Ramos (cell line): ENCODE data around the gene HVCN1.
"Not testable (repeated sequence)": the region's sequence is repeated elsewhere in the genome, so short reads cannot be mapped to it uniquely, and the experiment has no call there.

ENCODE experiments used
- in situ Hi-C: fragments of 300-500 bp; cut with MboI; formaldehyde crosslinking; loops from one replicate; pipeline ENCODE4 v1.14.3; 2022; ENCODE audit warnings: low sequenced_read_pairs; ENCODE audit not compliant: unreplicated experiment

The HVCN1 gene

GRCh38 chr12:110670161-110670701, 18.7 kb downstream of the HVCN1 start:
- in situ Hi-C loops: no loop called here

GRCh38 chr12:110669193-110669502, 19.8 kb downstream of the HVCN1 start:
- in situ Hi-C loops: no loop called here

GRCh38 chr12:110668480-110669192, 20.3 kb downstream of the HVCN1 start:
- in situ Hi-C loops: no loop called here

DNA sequence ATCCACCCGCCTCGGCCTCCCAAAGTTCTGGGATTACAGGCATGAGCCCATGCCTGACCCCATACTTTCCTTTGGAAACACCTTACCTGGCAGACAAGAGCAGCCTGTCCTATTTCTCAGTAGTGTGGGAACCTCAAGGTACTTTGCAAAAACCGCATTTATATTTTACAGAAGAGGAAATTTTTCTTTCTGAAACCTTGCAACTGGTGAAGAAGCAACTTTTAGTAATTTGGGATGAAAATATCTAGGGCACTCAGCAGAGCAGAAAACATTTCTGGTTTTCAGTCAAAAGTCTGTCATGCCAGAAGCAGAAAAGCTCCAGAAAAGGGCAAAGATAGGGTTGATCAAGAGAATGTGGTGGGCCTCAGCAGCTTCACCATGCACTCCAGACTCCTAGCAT, 21.2 kb downstream of the HVCN1 start:
- in situ Hi-C loops: no loop called here

DNA sequence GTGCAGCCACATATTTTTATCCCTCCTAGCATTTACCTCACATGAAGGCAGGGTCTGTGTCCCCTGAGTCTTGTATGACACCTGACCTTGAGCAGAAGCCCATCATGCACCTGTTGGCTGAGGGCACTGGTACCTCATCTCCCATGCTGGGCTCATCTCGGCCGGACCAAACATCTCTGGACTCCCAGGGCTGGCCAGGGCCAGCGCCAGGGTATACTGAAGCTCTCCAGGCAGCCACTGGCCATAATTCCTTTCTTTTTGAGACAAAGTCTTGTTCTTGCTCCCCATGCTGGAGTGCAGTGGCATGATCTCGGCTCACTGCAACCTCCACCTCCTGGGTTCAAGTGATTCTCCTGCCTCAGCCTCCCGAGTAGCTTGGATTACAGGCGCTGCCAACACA, 22.0 kb downstream of the HVCN1 start:
- in situ Hi-C loops: no loop called here

GRCh38 chr12:110661337-110661972, 27.5 kb downstream of the HVCN1 start:
- in situ Hi-C loops: no loop called here

DNA sequence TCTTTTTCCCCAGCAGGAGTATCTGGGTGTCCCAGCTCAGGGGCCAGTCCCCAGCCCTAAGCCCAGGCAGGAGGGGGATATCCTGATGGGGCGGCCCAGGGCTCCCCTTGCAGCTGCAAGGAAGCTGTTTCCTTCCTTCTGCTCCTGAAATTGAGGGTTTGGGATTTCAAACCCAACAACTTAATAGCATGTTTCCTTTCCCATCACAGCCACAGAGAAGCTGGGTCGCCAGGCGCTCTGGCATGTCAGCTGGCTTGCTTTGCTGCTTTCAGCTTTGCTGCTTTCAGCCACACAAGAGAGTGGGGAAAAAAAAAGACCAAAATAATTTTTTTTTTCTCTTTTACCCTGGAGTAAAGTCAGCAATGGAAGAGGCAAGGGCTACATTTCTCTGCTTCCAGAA, 30.0 kb downstream of the HVCN1 start:
- in situ Hi-C loops: no loop called here

DNA sequence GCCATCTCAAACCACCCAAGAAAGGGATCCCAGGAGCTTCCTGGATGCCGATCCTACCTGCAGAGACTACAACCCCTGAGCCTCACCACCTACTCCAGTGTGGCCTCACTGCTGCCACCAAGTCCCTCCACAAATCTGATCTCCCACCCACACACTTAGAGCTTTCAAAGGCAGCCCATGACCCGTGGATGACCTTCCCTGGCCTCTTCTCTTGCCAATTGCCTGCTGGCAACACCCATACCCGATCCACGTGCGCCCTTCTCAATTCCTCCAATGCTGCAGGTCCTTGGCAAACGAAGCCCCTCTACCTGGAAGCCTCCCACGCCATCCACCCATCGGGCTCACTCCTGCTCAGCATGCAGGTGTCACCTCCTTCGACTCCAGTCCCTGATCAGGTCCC, 30.7 kb downstream of the HVCN1 start:
- in situ Hi-C loops: no loop called here

- in situ Hi-C loops: no loop called here
Observed at GRCh38 chr12:110657747-110658146, 31.2 kb downstream of the HVCN1 start.

- in situ Hi-C loops: no loop called here
Observed at GRCh38 chr12:110656071-110656655, 32.8 kb downstream of the HVCN1 start.

DNA sequence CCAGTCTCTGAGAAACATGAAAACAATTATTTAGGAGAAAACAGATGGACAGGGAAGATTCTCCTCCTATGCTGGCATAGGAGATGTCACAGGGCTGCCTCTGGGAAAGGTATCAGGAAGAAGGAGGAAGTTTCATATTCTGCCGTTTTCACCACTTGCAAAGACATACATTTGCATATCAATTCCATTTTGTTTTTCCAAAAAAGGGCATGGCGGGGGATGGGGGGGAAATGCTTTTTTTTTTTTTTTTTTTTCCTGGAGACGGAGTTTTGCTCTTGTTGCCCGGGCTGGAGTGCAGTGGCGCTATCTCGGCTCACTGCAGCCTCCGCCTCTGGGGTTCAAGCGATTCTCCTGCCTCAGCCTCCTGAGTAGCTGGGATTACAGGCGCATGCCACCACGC, 34.7 kb downstream of the HVCN1 start:
- in situ Hi-C loops: not testable (repeated sequence)

GRCh38 chr12:110649341-110649847, 39.5 kb downstream of the HVCN1 start:
- in situ Hi-C loops: no loop called here

GRCh38 chr12:110647631-110648040, 41.3 kb downstream of the HVCN1 start:
- in situ Hi-C loops: no loop called here

- in situ Hi-C loops: no loop called here
Observed at GRCh38 chr12:110641521-110641920, 47.4 kb downstream of the HVCN1 start.

- in situ Hi-C loops: no loop called here
Observed at GRCh38 chr12:110640275-110641025, 48.5 kb downstream of the HVCN1 start.

- in situ Hi-C loops: no loop called here
Observed at GRCh38 chr12:110639336-110640141, 49.4 kb downstream of the HVCN1 start.

- in situ Hi-C loops: no loop called here
Observed at GRCh38 chr12:110638796-110639195, 50.1 kb downstream of the HVCN1 start.

DNA sequence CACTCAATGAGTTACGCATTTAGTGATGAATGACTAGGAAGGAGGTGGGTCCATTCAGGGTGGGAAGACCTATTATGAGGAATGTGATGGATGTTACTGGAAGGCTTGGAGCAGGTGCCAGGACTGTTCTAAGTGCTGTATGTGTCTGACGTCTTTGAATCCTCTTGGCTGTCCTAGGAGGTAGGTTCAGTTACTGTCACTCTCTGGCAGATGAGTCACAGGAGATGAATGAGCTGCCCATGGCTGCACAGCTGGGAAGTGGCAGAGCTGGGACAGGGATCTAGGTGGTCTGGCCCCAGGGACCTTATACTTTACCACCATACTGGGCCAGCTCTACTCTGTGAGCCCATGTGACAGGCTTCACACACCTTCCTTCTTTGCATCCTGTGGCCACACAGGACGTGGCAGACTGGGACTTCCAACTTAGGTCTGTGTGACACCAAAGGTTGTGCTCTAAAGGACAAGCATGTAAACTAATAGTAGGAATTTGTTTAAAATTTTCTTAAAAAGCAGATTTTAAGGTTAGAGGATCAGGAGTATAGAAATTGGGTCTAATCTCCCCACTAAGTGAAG, 51.0 kb downstream of the HVCN1 start:
- in situ Hi-C loops: no loop called here

GRCh38 chr12:110636516-110636915, 52.4 kb downstream of the HVCN1 start:
- in situ Hi-C loops: no loop called here

DNA sequence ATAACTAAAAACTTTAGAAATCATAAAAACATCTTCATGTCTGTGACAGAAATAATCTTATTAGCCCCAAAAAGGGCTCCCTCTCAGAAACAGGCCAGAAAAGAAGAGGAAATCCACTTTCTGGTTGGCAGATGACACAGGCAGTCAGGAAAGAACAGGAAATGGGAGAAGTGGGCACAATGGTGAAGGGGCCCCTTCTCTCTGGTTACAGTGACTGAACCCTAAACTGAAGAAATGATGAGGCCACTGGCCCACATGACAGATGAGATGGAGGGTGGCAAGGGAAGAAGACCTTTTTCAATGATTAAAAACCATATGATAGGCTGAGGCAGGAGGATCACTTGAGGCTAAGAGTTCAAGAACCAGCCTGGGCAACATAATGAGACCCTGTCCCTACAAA, 53.9 kb downstream of the HVCN1 start:
- in situ Hi-C loops: no loop called here
